ENCODE data around the gene HTR1D.

- no peak for TF ChIP-seq CTCF (IDR thresholded peaks at IDR 0.05; ENCODE audit: poor library complexity, severe bottlenecking)
- no peak for TF ChIP-seq MXI1 (conservative IDR thresholded peaks at IDR 0.05; ENCODE audit: poor library complexity, severe bottlenecking)
- no peak for TF ChIP-seq EP300 (conservative IDR thresholded peaks at IDR 0.05; ENCODE audit: poor library complexity, severe bottlenecking)
These were observed 21.3 kb upstream of the HTR1D start for GRCh38 chr1:23238565-23238964.
